OCI-LY3 (cell line): ENCODE results near the gene PLEK.

Source experiments
- EZH2phosphoT487 ChIP-seq: fragments of 200-600 bp; shearing (Covaris generic); IDR thresholded peaks from 2 replicates; pipeline ENCODE4 v1.6.1; 2018; ENCODE audit warnings: antibody characterized with exemption, mixed run types, low read depth
- TF ChIP-seq, protein P1 (sequence below): fragments of 200-600, 300-600 bp; sonication (generic); IDR thresholded peaks from 2 replicates; pipeline ENCODE4 v1.5.1; 2014; ENCODE audit warnings: antibody characterized with exemption, low read length, low read depth

DNA sequence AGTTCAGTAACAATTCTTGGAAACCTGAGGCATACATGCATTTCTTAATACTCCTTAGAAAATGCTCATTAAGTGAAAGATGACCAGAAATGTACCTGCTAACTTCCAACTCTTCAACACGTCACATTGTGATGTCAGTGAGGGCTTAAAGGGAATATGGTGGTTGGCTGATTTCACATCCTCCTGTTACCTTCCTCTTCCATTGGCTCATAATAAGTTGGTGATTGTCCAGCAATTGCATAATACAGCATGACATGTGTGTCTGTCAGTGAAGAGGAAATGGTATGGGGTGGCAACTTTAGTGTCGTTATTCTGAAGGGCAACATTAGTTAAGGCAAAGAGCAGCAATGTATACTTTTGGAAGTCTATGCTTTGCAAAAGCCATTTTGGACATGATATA is 26.0 kb downstream of the PLEK start:
- TF ChIP-seq, protein P1, sequence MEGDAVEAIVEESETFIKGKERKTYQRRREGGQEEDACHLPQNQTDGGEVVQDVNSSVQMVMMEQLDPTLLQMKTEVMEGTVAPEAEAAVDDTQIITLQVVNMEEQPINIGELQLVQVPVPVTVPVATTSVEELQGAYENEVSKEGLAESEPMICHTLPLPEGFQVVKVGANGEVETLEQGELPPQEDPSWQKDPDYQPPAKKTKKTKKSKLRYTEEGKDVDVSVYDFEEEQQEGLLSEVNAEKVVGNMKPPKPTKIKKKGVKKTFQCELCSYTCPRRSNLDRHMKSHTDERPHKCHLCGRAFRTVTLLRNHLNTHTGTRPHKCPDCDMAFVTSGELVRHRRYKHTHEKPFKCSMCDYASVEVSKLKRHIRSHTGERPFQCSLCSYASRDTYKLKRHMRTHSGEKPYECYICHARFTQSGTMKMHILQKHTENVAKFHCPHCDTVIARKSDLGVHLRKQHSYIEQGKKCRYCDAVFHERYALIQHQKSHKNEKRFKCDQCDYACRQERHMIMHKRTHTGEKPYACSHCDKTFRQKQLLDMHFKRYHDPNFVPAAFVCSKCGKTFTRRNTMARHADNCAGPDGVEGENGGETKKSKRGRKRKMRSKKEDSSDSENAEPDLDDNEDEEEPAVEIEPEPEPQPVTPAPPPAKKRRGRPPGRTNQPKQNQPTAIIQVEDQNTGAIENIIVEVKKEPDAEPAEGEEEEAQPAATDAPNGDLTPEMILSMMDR = no peak
- TF ChIP-seq EZH2phosphoT487 = no peak
